Measurements from ENCODE around the gene EDN2.

EDN2 gene

GRCh38 chr1:41461790-41462679 is 22.4 kb downstream of the EDN2 start:
- no peak for DNase-seq

GRCh38 chr1:41456847-41457540 is 27.5 kb downstream of the EDN2 start:
- DNase-seq, result no peak

GRCh38 chr1:41455479-41456332 is 28.8 kb downstream of the EDN2 start:
- no peak for DNase-seq

GRCh38 chr1:41454406-41454805 is 30.1 kb downstream of the EDN2 start:
- no peak for DNase-seq

GRCh38 chr1:41452704-41453290 is 31.7 kb downstream of the EDN2 start:
- no peak for DNase-seq

GRCh38 chr1:41450747-41451285 is 33.7 kb downstream of the EDN2 start:
- DNase-seq, result no peak

GRCh38 chr1:41449326-41449921 is 35.1 kb downstream of the EDN2 start:
- DNase-seq, result no peak

GRCh38 chr1:41448821-41449220 is 35.7 kb downstream of the EDN2 start:
- DNase-seq, result no peak

GRCh38 chr1:41447995-41448770 is 36.3 kb downstream of the EDN2 start:
- no peak for DNase-seq

- DNase-seq, result no peak
Measured at GRCh38 chr1:41446851-41447610, 37.5 kb downstream of the EDN2 start.

GRCh38 chr1:41444785-41445184 is 39.7 kb downstream of the EDN2 start:
- DNase-seq, result no peak

- no peak for DNase-seq
Measured at GRCh38 chr1:41444246-41444645, 40.2 kb downstream of the EDN2 start.

- no peak for DNase-seq
Measured at GRCh38 chr1:41442697-41443251, 41.7 kb downstream of the EDN2 start.

GRCh38 chr1:41440321-41441085 is 44.0 kb downstream of the EDN2 start:
- DNase-seq, result no peak

- DNase-seq, result no peak
Measured at GRCh38 chr1:41439234-41439633, 45.2 kb downstream of the EDN2 start.

- no peak for DNase-seq
Measured at GRCh38 chr1:41438711-41439110, 45.8 kb downstream of the EDN2 start.

- DNase-seq, result no peak
Measured at GRCh38 chr1:41437011-41437355, 47.5 kb downstream of the EDN2 start.

GRCh38 chr1:41436281-41437010 is 48.0 kb downstream of the EDN2 start:
- DNase-seq, result no peak
